NCI-H1930 (cell line): ENCODE results near the gene MYO7A.

Source experiments
- DNase-seq, 2 experiments: peaks; one replicate each; lab custom pipeline; 2025; lab: John Stamatoyannopoulos, UW

The MYO7A gene

GRCh38 chr11:77184136-77184860 lies 56.3 kb downstream of the MYO7A start:
- no peak for DNase-seq

- no peak for DNase-seq
These were observed 58.3 kb downstream of the MYO7A start for GRCh38 chr11:77186302-77186701.

GRCh38 chr11:77187111-77187750 lies 59.2 kb downstream of the MYO7A start:
- no peak for DNase-seq

- peak in 1 of 2 experiments; percentile 53 for DNase-seq
These were observed 60.0 kb downstream of the MYO7A start for GRCh38 chr11:77187776-77188632.

GRCh38 chr11:77188633-77189491 lies 60.8 kb downstream of the MYO7A start:
- no peak for DNase-seq

- no peak for DNase-seq
These were observed 61.7 kb downstream of the MYO7A start for GRCh38 chr11:77189588-77190210.

GRCh38 chr11:77190331-77191075 lies 62.5 kb downstream of the MYO7A start:
- DNase-seq, result no peak

GRCh38 chr11:77191429-77191822 lies 63.4 kb downstream of the MYO7A start:
- DNase-seq, result peak in 1 of 2 experiments; percentile 31

- peak; percentile 91 to 96 for DNase-seq
These were observed 63.9 kb downstream of the MYO7A start for GRCh38 chr11:77191823-77192495.

- DNase-seq, result no peak
These were observed 65.1 kb downstream of the MYO7A start for GRCh38 chr11:77193167-77193566.

- no peak for DNase-seq
These were observed 66.1 kb downstream of the MYO7A start for GRCh38 chr11:77193911-77194830.

GRCh38 chr11:77195071-77195755 lies 67.2 kb downstream of the MYO7A start:
- no peak for DNase-seq

- DNase-seq, result no peak
These were observed 68.9 kb downstream of the MYO7A start for GRCh38 chr11:77196961-77197360.

GRCh38 chr11:77197626-77198320 lies 69.7 kb downstream of the MYO7A start:
- no peak for DNase-seq

GRCh38 chr11:77198440-77198849 lies 70.4 kb downstream of the MYO7A start:
- no peak for DNase-seq

GRCh38 chr11:77199137-77199745 lies 71.2 kb downstream of the MYO7A start:
- DNase-seq, result no peak
